ENCODE measurements around the gene ADORA3.

- TF ChIP-seq CTCF (IDR thresholded peaks at IDR 0.05; ENCODE audit: low read length): no peak
- no peak for TF ChIP-seq EZH2 (optimal IDR thresholded peaks at IDR 0.05; ENCODE audit: low read depth, low read length)
- TF ChIP-seq EZH2phosphoT487 (IDR thresholded peaks at IDR 0.05; ENCODE audit: low read length): no peak
Observed at GRCh38 chr1:111474106-111474505, 29.3 kb downstream of the ADORA3 start.
